SK-N-SH (cell line): ENCODE results near the gene FRMD5. TPM values are rescaled to one million over a fixed set of nuclear protein-coding genes. Genes with fewer than 3 reads are reported as not detected.

Experiments used
- CTCF ChIA-PET: fragments of 300-600, 350-600 bp; formaldehyde crosslinking; extraction: SDS; loops from one replicate; lab custom pipeline; 2021; lab: Yijun Ruan, JAX
- POLR2A ChIA-PET: fragments of 350-600 bp; sonication (Branson Sonifier 250); formaldehyde crosslinking; extraction: SDS; loops from one replicate; lab custom pipeline; 2020; ENCODE audit warnings: antibody characterized with exemption, inconsistent platforms; lab: Yijun Ruan, JAX
- DNase-seq: peaks from one replicate; pipeline ENCODE4 v3.0.0; 2012
- H2AFZ ChIP-seq: fragments of 200-600 bp; sonication (generic); 2 replicates; pipeline ENCODE4 v1.8.1; 2016; ENCODE audit warnings: antibody characterized with exemption, mild to moderate bottlenecking, low read depth
- H3F3A ChIP-seq: fragments of 200-600 bp; sonication (generic); replicated peaks from 2 replicates; pipeline ENCODE3; 2016; ENCODE audit warnings: antibody characterized with exemption, mild to moderate bottlenecking; ENCODE audit not compliant: insufficient read depth
- H3K27ac ChIP-seq, 2 experiments: fragments of 200-500 bp in 1 of 2; fragments of 200-600 bp in 1 of 2; sonication (Bioruptor generic) in 1 of 2; sonication (generic), shearing (Covaris generic) in 1 of 2; 2 replicates each; pipeline versions ENCODE4 v1.5.1 to v1.6.1; 2014 to 2016; ENCODE audit warnings: low read depth in 2 of 2, inconsistent platforms in 1 of 2, low read length in 1 of 2, mild to moderate bottlenecking in 1 of 2, mixed read lengths in 1 of 2
- H3K27me3 ChIP-seq: fragments of 200-600 bp; sonication (generic), shearing (Covaris generic); 2 replicates; pipeline ENCODE4 v1.6.1; 2016; ENCODE audit warnings: mixed run types; ENCODE audit not compliant: insufficient read depth
- H3K36me3 ChIP-seq, 2 experiments: fragments of 200-500 bp in 1 of 2; fragments of 200-600 bp in 1 of 2; sonication (Bioruptor generic) in 1 of 2; sonication (generic) in 1 of 2; replicated peaks in 1 of 2; 2 replicates each; pipeline versions ENCODE3 to v1.5.1; 2014 to 2016; ENCODE audit warnings: low read length in 1 of 2, mild to moderate bottlenecking in 1 of 2; ENCODE audit not compliant: insufficient read depth in 2 of 2, control insufficient read depth in 1 of 2
- H3K4me1 ChIP-seq, 2 experiments: fragments of 200-500 bp in 1 of 2; fragments of 200-600 bp in 1 of 2; sonication (Bioruptor generic) in 1 of 2; sonication (generic), shearing (Covaris generic) in 1 of 2; 2 replicates each; pipeline versions ENCODE4 v1.5.1 to v1.6.1; 2014 to 2016; ENCODE audit warnings: low read depth in 1 of 2, low read length in 1 of 2, mixed run types in 1 of 2; ENCODE audit not compliant: insufficient read depth in 2 of 2, control insufficient read depth in 1 of 2
- H3K4me2 ChIP-seq: fragments of 200-600 bp; sonication (generic), shearing (Covaris generic); 2 replicates; pipeline ENCODE4 v1.6.1; 2017; ENCODE audit warnings: mixed run types
- H3K4me3 ChIP-seq, 2 experiments: fragments of 200-500 bp in 1 of 2; fragments of 200-600 bp in 1 of 2; sonication (Bioruptor generic) in 1 of 2; sonication (generic), shearing (Covaris generic) in 1 of 2; 2 replicates each; pipeline versions ENCODE4 v1.5.1 to v1.8.1; 2014 to 2016; ENCODE audit warnings: low read depth in 2 of 2, inconsistent platforms in 1 of 2, low read length in 1 of 2, mild to moderate bottlenecking in 1 of 2, mixed read lengths in 1 of 2, moderate library complexity in 1 of 2
- H3K79me2 ChIP-seq: fragments of 200-600 bp; sonication (generic); 2 replicates; pipeline ENCODE4 v1.8.1; 2017; ENCODE audit warnings: mild to moderate bottlenecking; ENCODE audit not compliant: insufficient read depth
- H3K9ac ChIP-seq: fragments of 200-600 bp; sonication (generic); 2 replicates; pipeline ENCODE4 v1.6.1; 2017; ENCODE audit warnings: mixed run types
- H3K9me2 ChIP-seq: fragments of 200-600 bp; sonication (generic); 2 replicates; pipeline ENCODE4 v1.6.1; 2017; ENCODE audit warnings: mixed run types
- H3K9me3 ChIP-seq: fragments of 200-600 bp; sonication (generic); 2 replicates; pipeline ENCODE4 v1.6.1; 2017; ENCODE audit warnings: mixed run types, mild to moderate bottlenecking, moderate library complexity
- H4K20me1 ChIP-seq: fragments of 200-600 bp; sonication (generic); 2 replicates; pipeline ENCODE4 v1.6.1; 2017; ENCODE audit warnings: mild to moderate bottlenecking, mixed run types; ENCODE audit not compliant: insufficient read depth
- FOXM1 ChIP-seq: IDR thresholded peaks from 2 replicates; pipeline ENCODE4 v1.4.0; 2012; ENCODE audit warnings: low read depth, mild to moderate bottlenecking
- GABPA ChIP-seq: IDR thresholded peaks from 2 replicates; pipeline ENCODE4 v1.4.0; 2012; ENCODE audit warnings: low read depth, mild to moderate bottlenecking
- NRF1 ChIP-seq: IDR thresholded peaks from 2 replicates; pipeline ENCODE4 v1.6.1; 2012; ENCODE audit warnings: low read depth, mild to moderate bottlenecking, low read length
- RXRA ChIP-seq: IDR thresholded peaks from 2 replicates; pipeline ENCODE4 v1.4.0; 2012; ENCODE audit warnings: low read depth, mild to moderate bottlenecking, borderline replicate concordance
- SMC3 ChIP-seq: IDR thresholded peaks from 2 replicates; pipeline ENCODE4 v1.6.1; 2012; ENCODE audit warnings: low read depth, low read length, improper control_type of control experiment
- TCF12 ChIP-seq: IDR thresholded peaks from 2 replicates; pipeline ENCODE4 v1.4.0; 2012
- USF1 ChIP-seq: IDR thresholded peaks from 2 replicates; pipeline ENCODE4 v1.4.0; 2012; ENCODE audit warnings: low read depth, borderline replicate concordance
- YY1 ChIP-seq: IDR thresholded peaks from 2 replicates; pipeline ENCODE4 v1.4.0; 2012; ENCODE audit warnings: low read depth, mild to moderate bottlenecking
- WGBS: methylation state at CpG from one replicate; pipeline ENCODE4 v1.1.6; 2017; ENCODE audit warnings: low lambda C conversion rate; 5-methylcytosine and 5-hydroxymethylcytosine counted together
- polyA plus RNA-seq, 3 experiments: library from polyadenylated mRNA; depleted of rRNA; stranded (reverse); fragments of >200 nt; gene quantifications; 2 replicates each; pipeline ENCODE4 v1.2.3, GENCODE V29; 2012
- TF ChIP-seq, protein P1 (sequence below): IDR thresholded peaks from 2 replicates; pipeline ENCODE4 v1.6.1; 2012; ENCODE audit warnings: mild to moderate bottlenecking, low read depth, low read length, moderate library complexity
- TF ChIP-seq, protein P2 (sequence below): fragments of 150-350 bp; IDR thresholded peaks from 2 replicates; pipeline ENCODE4 v1.6.1; 2017; ENCODE audit warnings: antibody characterized with exemption, low read length, low read depth, borderline replicate concordance

The FRMD5 gene
- polyA plus RNA-seq, 1 of the 3 experiments (the other 2 are of a cell fraction) = 24.8 TPM

DNA sequence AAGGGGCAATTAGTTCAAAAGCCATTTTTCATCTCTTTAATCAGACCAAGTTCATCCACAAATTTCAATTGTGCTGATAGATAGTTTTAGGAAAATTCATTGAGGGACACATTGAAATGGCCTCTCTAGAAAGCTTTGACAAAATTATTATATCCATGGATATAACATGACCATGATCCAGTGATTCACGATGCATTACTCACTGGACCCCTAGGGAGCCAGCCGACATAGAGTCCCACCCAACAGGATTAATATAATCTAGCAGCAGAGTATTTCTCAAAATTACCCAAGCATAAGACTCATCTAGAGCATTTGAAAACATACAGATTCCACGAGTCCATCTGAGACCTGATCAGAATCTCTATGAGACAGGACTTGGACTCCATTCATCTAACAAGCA is 100.3 kb downstream of the FRMD5 start:
- H2AFZ ChIP-seq = no peak overlapping the region
- peaks cover 3 to 7% of the 10 kb centered on the region in 2 experiments for H3K36me3 ChIP-seq
- ChIA-PET POLR2A (no interaction called here), CTCF (no interaction called here)
- H3K27me3 ChIP-seq = no peaks in the 10 kb centered on the region
- H3K4me1 ChIP-seq = peaks cover 0 to 9% of the 10 kb centered on the region in 2 experiments; a peak in 1 of 4 replicates
- H3K79me2 ChIP-seq = peaks cover 63% of the 10 kb centered on the region
- H3K4me3 ChIP-seq = no peak overlapping the region
- H3K4me2 ChIP-seq = no peak overlapping the region
- DNase-seq = no peak
- H3K9me2 ChIP-seq = no peaks in the 10 kb centered on the region
- no peak overlapping the region for H3K9ac ChIP-seq
- H3K9me3 ChIP-seq = no peaks in the 10 kb centered on the region
- no peak overlapping the region for H3K27ac ChIP-seq
- H4K20me1 ChIP-seq = no peaks in the 10 kb centered on the region
- 73% methylated on average over 3 of the region's 3 CpGs for WGBS
- H3F3A ChIP-seq = peaks cover 4% of the 10 kb centered on the region
- TF ChIP-seq RXRA (no peak), GABPA (no peak)

GRCh38 chr15:44093836-44094235 is 101.2 kb downstream of the FRMD5 start:
- H3K4me1 ChIP-seq = peaks cover 0 to 12% of the 10 kb centered on the region in 2 experiments; a peak in 1 of 4 replicates
- no peaks in the 10 kb centered on the region for H3K9me3 ChIP-seq
- H3K4me2 ChIP-seq = no peak overlapping the region
- H3K9me2 ChIP-seq = no peaks in the 10 kb centered on the region
- no peaks in the 10 kb centered on the region for H4K20me1 ChIP-seq
- H3K27me3 ChIP-seq = no peaks in the 10 kb centered on the region
- no peak for TF ChIP-seq USF1
- TF ChIP-seq, protein P1, sequence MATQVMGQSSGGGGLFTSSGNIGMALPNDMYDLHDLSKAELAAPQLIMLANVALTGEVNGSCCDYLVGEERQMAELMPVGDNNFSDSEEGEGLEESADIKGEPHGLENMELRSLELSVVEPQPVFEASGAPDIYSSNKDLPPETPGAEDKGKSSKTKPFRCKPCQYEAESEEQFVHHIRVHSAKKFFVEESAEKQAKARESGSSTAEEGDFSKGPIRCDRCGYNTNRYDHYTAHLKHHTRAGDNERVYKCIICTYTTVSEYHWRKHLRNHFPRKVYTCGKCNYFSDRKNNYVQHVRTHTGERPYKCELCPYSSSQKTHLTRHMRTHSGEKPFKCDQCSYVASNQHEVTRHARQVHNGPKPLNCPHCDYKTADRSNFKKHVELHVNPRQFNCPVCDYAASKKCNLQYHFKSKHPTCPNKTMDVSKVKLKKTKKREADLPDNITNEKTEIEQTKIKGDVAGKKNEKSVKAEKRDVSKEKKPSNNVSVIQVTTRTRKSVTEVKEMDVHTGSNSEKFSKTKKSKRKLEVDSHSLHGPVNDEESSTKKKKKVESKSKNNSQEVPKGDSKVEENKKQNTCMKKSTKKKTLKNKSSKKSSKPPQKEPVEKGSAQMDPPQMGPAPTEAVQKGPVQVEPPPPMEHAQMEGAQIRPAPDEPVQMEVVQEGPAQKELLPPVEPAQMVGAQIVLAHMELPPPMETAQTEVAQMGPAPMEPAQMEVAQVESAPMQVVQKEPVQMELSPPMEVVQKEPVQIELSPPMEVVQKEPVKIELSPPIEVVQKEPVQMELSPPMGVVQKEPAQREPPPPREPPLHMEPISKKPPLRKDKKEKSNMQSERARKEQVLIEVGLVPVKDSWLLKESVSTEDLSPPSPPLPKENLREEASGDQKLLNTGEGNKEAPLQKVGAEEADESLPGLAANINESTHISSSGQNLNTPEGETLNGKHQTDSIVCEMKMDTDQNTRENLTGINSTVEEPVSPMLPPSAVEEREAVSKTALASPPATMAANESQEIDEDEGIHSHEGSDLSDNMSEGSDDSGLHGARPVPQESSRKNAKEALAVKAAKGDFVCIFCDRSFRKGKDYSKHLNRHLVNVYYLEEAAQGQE = no peak
- no peak for TF ChIP-seq YY1
- TF ChIP-seq FOXM1 = no peak
- TF ChIP-seq, protein P2, sequence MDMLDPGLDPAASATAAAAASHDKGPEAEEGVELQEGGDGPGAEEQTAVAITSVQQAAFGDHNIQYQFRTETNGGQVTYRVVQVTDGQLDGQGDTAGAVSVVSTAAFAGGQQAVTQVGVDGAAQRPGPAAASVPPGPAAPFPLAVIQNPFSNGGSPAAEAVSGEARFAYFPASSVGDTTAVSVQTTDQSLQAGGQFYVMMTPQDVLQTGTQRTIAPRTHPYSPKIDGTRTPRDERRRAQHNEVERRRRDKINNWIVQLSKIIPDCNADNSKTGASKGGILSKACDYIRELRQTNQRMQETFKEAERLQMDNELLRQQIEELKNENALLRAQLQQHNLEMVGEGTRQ = no peak
- TF ChIP-seq TCF12 = no peak
- TF ChIP-seq SMC3 = no peak
- no peak for TF ChIP-seq NRF1
- TF ChIP-seq, all 33 proteins: peak for 0
- Histone ChIP-seq H3K27ac (no peak overlapping the region), H3F3A (peaks cover 10% of the 10 kb centered on the region), H3K9ac (no peak overlapping the region), H3K36me3 (peaks cover 3 to 7% of the 10 kb centered on the region in 2 experiments), H3K79me2 (peaks cover 68% of the 10 kb centered on the region), H3K4me3 (no peak overlapping the region), H2AFZ (no peak overlapping the region)
- no peak for DNase-seq
- ChIA-PET CTCF (no interaction called here), POLR2A (no interaction called here)
- 94% methylated on average over 3 of the region's 3 CpGs for WGBS
